GM12878 (cell line): ENCODE data around the gene LBH. TPM values are rescaled to one million over a fixed set of nuclear protein-coding genes. Genes with fewer than 3 reads are reported as not detected.

Source experiments
- CBFB ChIP-seq: IDR thresholded peaks from 2 replicates; pipeline ENCODE4 v1.6.1; 2016; ENCODE audit warnings: antibody characterized with exemption, low read depth
- E4F1 ChIP-seq: fragments of 450-650 bp; IDR thresholded peaks from 2 replicates; pipeline ENCODE4 v1.6.1; 2018; ENCODE audit warnings: borderline replicate concordance, mild to moderate bottlenecking; ENCODE audit not compliant: partially characterized antibody
- JUND ChIP-seq: IDR thresholded peaks from 2 replicates; pipeline ENCODE4 v1.6.1; 2012; ENCODE audit warnings: low read depth, mild to moderate bottlenecking, low read length, improper control_type of control experiment, moderate library complexity
- MYB ChIP-seq: fragments of 150-350 bp; IDR thresholded peaks from 2 replicates; pipeline ENCODE4 v1.6.1; 2014; ENCODE audit warnings: mild to moderate bottlenecking, low read depth, low read length, borderline replicate concordance
- NFYB ChIP-seq: IDR thresholded peaks from 2 replicates; pipeline ENCODE4 v1.6.1; 2011; ENCODE audit warnings: low read depth, mild to moderate bottlenecking, low read length, improper control_type of control experiment, moderate library complexity; ENCODE audit not compliant: insufficient read depth
- PAX8 ChIP-seq: fragments of 450-650 bp; IDR thresholded peaks from 2 replicates; pipeline ENCODE4 v1.6.1; 2017; ENCODE audit warnings: mild to moderate bottlenecking, moderate library complexity
- SMARCA5 ChIP-seq: fragments of 450-650 bp; IDR thresholded peaks from 2 replicates; pipeline ENCODE4 v1.6.1; 2017; ENCODE audit warnings: mild to moderate bottlenecking
- TAF1 ChIP-seq: IDR thresholded peaks from 2 replicates; pipeline ENCODE4 v1.6.1; 2011; ENCODE audit warnings: mild to moderate bottlenecking, low read depth, low read length, borderline replicate concordance
- ZBTB33 ChIP-seq: fragments of 450-650 bp; IDR thresholded peaks from 2 replicates; pipeline ENCODE4 v1.6.1; 2017; ENCODE audit warnings: mild to moderate bottlenecking
- ZNF217 ChIP-seq: fragments of 450-650 bp; IDR thresholded peaks from 2 replicates; pipeline ENCODE4 v1.6.1; 2017; ENCODE audit warnings: antibody characterized with exemption, mild to moderate bottlenecking
- ZNF24 ChIP-seq: fragments of 450-650 bp; IDR thresholded peaks from 2 replicates; pipeline ENCODE4 v1.6.1; 2017; ENCODE audit warnings: antibody characterized with exemption, mild to moderate bottlenecking
- polyA plus RNA-seq, 11 experiments: library from polyadenylated mRNA; depleted of rRNA in 4 of 11; unstranded in 6 of 11; stranded (reverse) in 5 of 11; fragments of >200 nt; fragmentation: Nextera tagmentation in 4 of 11; fragmentation: Illumina TruSeq in 1 of 11; extraction: Ambion mirVana in 4 of 11; extraction: Trizol in 1 of 11; gene quantifications; 1 replicate in 1 of 11; 2 replicates in 10 of 11; pipeline versions ENCODE4 v1.2.1 to v1.2.3, GENCODE V29; 2011 to 2016; ENCODE audit warnings: inconsistent platforms in 2 of 11, missing spikeins in 2 of 11, low read depth in 1 of 11
- total RNA-seq, 4 experiments: library from RNA; depleted of rRNA in 3 of 4; stranded (reverse); fragments of >200 nt in 3 of 4; fragmentation: Illumina TruSeq in 1 of 4; extraction: Trizol in 1 of 4; gene quantifications; 2 replicates each; pipeline versions ENCODE4 v1.2.1 to v1.2.3, GENCODE V29; 2013 to 2021

LBH gene
- total and polyA plus RNA-seq, 10 of the 15 experiments (the other 5 are each of a cell fraction or from before 2014, with no cell fraction given) = 9.3 to 133 (median 34.1) TPM

- TF ChIP-seq TAF1 (no peak), JUND (no peak), E4F1 (no peak), MYB (no peak), ZNF217 (peak; percentile 55; the same call in 1 of the 2 replicates), SMARCA5 (0 out of 2 replicates have a peak, but pooled peaks have one; percentile 57), ZBTB33 (no peak), CBFB (no peak), ZNF24 (no peak), PAX8 (no peak), NFYB (no peak)
Measured at GRCh38 chr2:30234180-30234971, 3.0 kb downstream of the LBH start (continued).
